HG03520 (cell line): ENCODE measurements around the gene FAM193B.
A peak's percentile ranks its signal among the peaks of the same experiment; 100 is the strongest.
"Not testable (repeated sequence)": the region's sequence is repeated elsewhere in the genome, so short reads cannot be mapped to it uniquely, and the experiment has no call there.

Experiments
- ATAC-seq: cut with Tn5 transposase; IDR thresholded peaks from one replicate; pipeline ENCODE4 v1.9.1; 2021; ENCODE audit warnings: mild to moderate bottlenecking, moderate library complexity; ENCODE audit not compliant: unreplicated experiment

Gene FAM193B

DNA sequence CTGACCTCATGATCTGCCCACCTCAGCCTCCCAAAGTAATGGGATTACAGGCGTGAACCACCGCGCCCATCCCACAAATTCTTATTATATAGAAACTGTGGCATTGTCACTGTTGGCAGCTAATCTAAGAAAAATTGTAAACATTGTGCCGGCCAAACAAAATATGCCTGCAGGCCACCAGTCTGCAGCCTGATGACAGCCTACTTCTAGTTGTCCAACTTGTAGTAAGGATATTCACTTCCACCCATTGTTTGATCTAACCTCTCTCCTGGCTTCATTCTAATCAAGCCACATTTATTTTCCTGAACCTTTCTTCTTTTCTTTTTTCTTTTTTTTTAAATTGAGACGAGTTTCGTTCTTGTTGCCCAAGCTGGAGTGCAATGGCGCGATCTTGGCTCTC is 24.0 kb upstream of the FAM193B start:
- ATAC-seq, result no peak

DNA sequence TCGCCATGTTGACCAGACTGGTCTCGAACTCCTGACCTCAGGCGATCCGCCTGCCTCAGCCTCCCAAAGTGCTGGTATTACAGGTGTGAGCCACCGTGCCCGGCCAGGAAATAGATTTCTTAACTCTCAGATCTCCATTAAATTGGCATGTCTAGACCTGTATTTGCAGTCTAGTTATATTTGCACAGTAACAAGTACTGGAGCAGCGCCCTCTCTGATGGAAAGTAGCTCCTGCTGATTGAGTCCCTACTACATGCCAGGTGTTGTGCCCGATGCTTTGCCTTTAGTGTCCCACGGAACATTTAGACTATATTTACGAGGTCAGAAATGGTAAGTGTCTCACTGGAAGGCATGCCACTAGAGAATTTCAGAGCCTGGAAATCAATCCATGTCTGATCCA is 21.8 kb upstream of the FAM193B start:
- ATAC-seq, result no peak

DNA sequence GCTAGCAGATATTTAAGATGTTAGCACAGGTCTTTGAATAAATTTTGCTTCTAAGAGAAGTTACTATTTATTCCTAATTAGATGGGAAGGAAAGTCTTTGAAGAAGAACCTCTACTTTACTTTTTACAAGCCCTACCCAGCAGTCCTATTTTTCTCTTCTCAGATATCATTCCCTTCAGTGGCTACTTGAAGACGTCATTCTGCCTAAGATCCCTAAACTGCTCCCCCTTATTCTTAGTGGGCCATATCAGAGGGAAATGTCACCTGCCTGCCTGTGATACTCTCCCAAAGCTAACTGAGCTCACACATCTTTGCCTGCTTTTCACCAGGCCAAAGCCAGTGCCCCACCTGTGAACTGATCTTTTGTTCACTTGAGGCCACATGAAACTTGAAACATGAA is 21.1 kb upstream of the FAM193B start:
- ATAC-seq, result no peak

DNA sequence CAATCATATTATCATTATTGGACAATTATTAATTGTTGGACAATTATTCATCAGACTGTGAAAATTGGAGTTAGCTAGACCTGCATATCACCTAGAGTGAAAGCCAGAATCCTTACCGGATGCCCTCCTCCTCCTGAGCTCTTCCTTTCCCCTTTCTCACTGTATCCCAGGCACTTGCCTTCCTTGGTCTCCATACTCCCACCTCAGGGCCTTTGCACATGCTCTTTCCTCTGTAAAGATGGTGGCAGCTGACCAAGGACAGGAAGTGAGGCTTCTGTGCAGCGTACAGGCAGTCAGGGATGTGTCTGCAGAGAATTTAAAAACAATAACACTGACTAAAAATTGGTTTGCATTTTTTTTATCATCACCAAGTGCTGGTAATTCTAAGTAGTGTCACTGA is 15.5 kb upstream of the FAM193B start:
- no peak for ATAC-seq

DNA sequence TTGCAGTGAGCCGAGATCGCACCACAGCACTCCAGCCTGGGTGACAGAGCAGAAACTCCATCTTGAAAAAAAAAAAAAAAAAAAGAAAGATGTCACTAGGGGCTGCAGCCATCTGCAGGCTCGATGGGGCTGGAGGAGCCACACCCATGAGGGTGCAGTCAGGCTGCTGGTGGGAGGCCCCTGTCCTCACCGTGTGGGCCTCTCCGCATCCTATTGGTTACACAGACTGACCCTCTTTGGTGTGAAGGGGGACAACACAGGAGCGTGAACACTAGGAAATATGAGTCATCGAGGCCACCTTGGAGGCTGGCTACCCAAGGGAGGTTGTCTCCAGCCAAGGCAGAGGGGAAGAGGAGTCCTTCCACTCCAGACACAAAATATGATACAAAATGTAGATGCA is 14.0 kb upstream of the FAM193B start:
- ATAC-seq, result no peak

DNA sequence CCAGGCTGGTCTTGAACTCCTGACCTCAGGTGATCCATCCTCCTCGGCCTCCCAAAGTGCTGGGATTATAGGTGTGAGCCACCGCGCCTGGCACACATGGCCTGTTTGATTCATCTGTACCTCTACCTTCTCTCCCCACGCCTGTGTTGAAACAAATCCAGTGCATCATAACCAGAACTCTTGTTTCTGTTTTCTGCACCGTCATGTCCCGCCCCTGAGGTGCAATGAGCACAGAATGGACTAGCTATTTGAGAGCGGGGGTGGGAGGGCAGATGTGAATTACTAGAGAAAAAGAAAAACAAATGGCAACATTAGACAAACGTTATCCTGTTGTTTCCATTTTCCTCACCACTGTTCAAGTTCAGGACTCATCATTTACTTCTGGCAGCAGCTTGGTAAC is 10.7 kb upstream of the FAM193B start:
- no peak for ATAC-seq

DNA sequence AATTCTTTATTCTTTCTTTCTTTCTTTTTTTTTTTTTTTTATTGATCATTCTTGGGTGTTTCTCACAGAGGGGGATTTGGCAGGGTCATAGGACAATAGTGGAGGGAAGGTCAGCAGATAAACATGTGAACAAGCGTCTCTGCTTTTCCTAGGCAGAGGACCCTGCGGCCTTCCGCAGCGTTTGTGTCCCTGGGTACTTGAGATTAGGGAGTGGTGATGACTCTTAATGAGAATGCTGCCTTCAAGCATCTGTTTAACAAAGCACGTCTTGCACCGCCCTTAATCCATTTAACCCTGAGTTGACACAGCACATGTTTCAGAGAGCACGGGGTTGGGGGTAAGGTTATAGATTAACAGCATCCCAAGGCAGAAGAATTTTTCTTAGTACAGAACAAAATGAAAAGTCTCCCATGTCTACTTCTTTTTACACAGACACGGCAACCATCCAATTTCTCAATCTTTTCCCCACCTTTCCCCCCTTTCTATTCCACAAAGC is 5.1 kb upstream of the FAM193B start:
- not testable (repeated sequence) for ATAC-seq

DNA sequence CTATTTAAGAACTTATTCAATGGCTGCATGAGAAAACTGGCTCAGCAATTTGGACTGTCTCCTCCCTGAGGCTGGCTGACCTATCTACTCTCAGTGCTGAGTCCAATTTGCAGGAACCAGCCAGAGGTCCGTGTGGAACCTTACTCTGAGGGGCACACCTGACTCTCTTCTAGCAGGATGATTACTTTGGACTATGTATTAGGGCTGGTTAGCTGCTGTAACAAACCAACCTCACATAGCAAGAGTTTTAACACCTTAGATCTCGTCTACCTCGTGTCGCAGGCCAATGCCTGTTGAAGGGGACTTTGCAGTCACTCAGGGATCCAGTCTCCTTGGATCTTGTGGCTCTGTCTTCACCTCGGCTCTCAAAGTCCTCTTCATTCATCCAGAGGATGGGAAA is 3.4 kb upstream of the FAM193B start:
- ATAC-seq, result no peak

DNA sequence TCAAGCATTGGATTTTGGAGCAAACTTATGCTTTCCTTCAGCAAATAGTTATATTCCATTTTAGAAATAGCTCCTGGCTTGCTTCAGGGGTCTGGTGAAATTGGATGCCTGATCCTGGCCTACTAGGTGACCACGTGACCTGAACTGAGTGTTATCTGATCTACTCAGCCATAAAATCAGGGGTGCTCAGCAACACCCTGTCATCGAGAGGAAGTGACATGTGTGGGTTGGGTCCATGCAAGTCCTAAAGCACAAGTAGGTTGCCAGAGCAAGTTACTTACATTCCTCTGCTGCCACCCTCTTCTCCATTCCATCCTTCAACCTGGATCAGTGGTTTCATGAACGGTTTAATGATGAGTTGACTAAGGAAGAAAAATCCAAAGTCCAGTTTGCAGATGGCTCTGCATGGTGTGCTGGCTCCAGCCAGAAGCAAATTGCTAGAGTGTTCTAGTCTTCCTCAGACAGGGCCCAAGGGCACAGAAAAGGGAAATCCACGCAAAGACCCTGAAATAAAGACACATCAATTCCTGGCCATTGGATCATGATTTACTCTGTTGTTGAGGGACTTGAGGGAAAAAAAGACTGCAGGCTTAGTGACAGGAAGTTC is 2.8 kb upstream of the FAM193B start:
- ATAC-seq, result no peak

DNA sequence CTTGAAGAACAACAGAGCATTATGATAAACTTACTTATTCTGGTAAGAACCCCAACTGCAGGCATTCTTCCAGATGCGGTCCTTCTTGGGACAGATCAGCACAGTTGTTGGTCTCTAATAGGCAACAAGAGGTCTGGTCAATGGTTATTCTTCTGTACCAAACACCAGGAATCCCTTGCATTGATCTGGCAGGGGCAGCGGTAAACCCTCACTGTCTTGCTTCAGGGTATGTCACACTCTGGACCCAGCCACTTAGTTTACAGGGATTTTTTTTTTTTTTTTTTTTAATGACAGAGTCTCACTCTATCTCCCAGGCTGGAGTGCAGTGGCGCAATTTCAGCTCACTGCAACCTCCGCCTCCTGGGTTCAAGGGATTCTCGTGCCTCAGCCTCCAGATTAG is 1.3 kb upstream of the FAM193B start:
- ATAC-seq, result no peak

DNA sequence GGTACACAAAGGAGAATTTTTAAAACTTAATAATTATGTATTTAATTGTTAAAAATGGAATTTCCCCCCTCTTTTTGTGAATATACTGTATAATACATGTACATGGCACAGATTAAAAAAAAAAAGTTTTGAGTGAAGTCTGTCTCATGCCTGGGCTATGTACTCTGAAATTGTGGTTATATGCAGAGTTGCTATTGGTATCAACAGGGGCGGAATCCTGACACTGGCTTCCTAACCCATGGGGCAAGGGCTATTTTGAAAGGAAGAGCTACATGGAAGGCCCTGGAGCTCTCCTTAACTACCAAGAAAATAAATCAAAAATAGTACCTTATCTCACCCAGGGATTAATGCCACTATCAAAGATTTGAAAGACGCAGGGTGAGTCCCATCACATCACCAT is 865 bp upstream of the FAM193B start:
- ATAC-seq, result no peak

DNA sequence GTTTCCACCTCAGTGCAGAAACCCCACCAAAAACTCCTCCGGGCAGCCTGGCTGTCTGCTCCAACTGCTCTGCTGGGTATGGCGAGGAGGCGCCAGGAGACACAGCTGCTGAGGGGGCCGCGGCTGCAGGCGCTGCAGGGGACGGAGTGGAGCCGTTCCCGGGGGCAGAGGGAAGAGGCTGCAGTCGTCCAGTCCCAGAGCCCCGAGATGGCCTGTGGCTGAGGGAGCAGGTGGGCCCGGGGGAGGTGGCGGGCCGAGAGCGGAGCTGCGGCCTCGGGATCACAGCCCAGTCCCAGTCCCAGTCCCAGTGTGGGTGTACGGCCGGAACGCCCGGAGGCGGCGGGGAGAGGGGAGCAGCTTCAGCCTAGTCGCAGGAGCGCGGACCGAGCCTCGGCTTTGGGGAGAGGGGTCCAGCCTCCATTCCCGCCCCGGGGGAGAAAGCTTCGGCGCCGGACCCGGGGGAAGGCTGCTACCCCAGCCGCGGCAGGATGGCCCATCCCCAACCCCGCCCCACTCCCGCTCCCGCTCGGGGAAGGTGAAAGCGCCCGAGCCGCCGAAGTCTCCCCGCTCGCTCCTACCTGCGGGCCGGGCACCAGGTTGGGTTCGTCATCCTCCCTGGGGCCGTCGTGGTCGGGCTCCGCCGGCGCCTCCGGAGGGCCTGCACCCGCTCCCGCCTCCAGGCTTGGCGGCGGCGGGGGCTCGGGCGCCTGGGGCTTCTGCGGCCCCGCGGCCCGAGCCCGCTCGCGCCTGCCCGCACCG is 513 bp downstream of the FAM193B start:
- ATAC-seq, result peak; percentile 45

DNA sequence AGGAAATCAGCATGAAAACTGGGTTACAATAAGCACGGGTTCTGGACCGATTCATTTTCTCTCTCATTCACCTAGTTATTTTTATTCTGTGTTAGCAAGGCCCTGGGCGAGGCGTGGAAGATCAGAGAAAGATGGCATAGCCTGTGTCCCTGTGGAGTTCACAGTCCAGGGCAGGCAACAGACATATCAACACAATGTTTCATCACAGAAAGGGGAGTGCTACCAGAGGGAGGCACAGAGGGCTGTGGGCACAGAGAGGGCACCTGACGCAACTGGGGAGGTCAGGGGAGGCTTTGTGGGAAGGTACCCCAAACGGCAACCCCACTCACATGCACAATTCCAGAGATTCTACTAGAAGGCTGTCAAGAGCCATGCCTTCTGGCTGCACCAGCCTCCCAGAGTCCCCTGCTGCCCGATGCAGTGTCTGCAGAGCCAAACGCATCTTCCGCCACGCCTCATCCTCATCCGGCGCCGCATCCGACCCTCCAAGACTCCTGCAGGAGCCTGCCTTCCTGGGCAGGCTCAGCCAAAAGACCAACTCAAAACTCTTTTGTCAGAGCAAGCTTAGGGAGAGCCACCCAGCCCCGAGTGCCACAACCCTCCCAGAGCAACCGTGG is 1.4 kb downstream of the FAM193B start:
- no peak for ATAC-seq

DNA sequence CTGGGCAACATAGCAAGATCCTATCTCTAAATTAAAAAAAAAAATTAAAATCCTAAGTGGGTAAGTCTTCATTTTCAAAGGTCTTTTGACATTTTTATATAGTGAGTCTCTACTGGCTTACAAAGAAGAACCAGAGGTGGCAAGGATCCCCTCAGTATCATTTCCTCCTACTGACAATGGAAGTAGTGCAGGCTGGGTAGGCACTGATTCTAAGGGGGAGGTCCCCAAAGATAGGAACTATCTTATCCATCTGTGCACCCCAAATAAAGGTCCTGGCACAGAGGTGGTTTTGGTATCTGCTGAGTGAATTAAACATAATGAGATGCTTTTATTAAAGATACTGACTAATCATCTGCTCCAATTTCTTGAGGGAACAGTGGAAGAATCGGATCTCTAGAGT is 4.2 kb downstream of the FAM193B start:
- no peak for ATAC-seq

DNA sequence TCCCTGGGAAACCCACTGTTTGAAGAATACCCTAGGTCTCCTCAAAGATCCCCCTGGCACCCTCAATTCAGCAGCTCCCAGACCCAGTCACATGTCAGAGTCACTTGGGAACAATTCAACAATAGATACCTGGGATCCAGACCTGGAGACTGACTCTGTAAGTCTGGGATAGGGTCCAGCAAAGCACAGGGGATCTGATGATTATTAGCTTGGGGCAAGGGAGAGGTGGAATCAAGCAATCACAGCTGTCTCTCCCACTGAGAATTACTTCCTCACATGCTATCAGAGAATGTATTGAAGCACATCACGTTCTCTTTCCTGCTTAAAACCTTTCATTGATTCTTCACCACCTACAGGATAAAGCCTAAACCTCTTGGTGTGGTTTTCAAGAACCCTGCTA is 5.9 kb downstream of the FAM193B start:
- no peak for ATAC-seq

DNA sequence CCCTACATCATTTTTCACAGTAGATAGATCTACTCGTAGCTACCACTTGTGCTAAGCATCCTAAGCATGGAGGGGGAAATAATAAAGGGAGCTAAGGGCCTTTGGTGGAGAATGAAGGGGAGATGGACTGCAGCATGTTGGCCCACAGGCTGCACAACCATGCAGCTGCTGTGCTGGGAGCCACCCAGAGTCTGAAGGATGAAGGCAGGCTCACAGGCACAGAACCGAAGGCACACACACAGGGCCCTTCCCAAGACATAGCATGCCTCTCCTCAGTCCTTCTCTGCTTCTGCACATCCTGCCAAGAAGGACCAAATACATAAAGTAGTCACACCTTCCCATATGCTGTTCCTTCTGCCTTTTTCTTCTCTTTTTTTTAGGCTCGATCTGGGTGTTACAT is 6.6 kb downstream of the FAM193B start:
- ATAC-seq, result no peak

DNA sequence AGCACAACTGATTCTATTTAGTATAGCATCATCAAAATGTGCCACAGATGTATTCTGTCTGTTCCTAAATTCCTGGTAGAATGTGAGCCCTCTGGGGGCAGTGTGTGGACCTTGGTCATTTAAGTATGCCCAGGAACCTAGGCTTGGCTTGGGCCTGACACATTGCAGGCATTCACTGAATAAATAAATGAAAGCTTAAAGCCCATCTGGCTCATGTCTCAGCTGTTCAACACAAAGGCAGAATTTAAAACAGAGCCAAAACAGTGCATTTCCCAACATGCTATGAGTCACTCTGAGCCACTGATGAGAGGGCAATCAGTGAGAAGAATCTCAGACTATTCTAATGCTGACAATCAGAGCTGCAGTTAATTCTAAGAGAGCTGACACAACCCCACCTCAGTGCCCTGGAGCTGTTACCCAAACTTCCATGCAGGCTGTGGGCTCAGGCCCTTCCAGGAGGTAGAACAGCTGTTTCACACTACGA is 8.1 kb downstream of the FAM193B start:
- no peak for ATAC-seq

DNA sequence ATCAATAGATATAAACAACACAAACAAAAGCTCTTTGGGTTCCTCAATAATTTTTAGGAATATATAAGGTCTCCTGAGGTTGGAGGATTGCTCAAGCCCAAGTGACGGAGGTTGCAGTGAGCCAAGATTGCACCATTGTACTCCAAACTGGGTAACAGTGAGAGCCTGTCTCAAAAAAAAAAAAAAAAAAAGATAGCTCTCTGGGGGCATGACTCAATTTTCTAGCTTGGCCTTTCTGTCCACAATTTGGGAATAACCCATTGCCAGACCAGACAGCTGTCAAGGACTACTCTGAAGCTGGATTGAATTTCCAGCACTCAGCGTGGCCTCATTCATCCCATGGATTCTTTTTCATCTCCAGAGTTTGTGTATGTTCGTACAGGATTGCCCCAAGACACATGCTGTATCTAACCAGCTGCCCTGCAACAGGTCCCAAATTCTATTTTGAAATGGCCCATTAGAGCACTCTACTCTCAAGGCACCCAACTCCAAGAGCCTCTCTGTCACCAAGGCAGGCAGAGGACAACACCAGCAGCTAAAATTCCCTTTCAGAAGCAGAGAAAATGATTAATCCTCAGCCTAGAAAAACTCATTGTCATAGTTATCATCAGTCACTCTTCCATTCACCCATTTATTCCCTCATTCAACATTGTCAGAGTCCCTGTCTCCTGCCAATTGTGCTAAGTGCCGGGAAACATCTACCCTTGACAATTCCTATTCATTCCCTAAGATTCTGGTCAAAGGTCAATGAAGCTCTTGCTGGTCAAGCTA is 8.7 kb downstream of the FAM193B start:
- no peak for ATAC-seq

DNA sequence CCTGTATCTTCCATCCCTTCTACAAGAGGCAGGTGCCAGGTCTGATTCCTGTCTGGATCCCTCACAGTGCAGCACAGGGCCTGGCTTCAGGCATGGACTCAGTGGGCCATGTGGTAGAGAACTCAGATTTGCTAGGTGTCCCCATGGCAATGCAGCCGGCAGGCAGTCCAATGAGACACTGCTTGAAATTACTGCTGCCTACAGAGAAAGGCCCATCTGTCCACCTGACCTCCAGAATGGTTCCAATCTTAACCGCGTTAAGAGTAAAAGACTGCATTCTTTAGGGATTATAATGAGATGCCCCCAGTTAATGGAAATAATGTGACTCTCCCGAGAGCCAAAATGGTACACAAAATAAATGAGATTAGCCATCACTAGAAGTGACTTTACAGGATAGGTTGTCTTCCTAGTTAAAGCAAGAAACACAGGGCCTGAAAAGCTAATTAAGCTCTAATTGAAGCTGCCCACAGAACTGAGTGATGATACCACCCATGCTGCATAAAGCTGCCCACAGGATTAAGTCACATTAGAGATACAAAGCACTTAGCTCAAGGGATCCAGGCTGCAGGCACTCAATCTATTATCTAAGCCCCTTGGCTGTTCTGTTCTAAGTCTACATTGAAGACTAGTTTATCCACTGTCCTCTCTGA is 11.4 kb downstream of the FAM193B start:
- ATAC-seq, result no peak

DNA sequence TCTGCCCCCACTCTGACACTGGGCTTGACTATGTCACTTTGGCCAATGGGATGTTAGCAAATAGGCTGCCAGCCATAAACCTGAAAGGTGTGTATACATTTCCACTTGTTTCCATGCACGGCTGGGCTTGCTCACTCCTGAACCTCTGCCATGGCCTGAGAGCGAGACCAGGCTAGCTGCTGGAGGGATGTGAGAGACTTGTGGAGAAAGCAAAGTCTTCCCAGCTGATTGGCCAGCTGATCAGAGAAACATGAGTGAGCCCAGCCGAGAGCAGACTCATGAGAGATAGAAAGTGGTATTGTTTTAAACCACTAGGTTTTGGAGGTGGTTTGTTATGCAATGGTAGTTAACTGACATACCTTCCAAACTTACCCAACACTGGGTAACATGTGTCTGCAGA is 13.9 kb downstream of the FAM193B start:
- no peak for ATAC-seq

DNA sequence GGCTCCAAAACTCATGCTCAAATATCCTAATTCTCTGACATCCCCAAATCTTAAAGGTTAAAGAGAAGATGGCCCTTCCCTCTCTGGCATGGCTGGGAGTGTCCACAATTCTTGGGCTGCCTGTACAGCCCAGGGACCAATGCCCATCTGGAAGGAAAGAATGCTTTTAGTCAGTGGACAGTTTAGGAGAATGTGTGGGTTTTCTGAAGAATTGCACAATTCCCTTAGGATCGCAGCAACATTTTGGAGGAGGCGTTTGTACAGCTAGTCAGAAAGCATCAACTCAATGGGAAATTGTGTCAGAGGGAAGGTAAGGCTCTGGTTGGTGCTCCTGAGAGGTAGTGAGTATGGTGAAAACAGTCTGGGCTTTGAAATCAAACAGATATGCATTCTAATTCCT is 15.0 kb downstream of the FAM193B start:
- ATAC-seq, result no peak
